HFFc6 (cell line): ENCODE results near the gene SCN7A. TPM values are rescaled to one million over a fixed set of nuclear protein-coding genes. Genes with fewer than 3 reads are reported as not detected.
A peak's percentile ranks its signal among the peaks of the same experiment; 100 is the strongest.

ENCODE experiments used
- DNase-seq: peaks from one replicate; pipeline ENCODE4 v3.0.0-alpha.2; 2018
- H3K27ac Mint-ChIP-seq: 2 replicates; pipeline ENCODE4 v1.8.0; 2020; ENCODE audit warnings: mild to moderate bottlenecking, mixed read lengths
- H3K27me3 Mint-ChIP-seq: 2 replicates; pipeline ENCODE4 v1.8.0; 2021; ENCODE audit warnings: mild to moderate bottlenecking, moderate library complexity, mixed read lengths; ENCODE audit not compliant: insufficient read depth
- H3K36me3 Mint-ChIP-seq: 2 replicates; pipeline ENCODE4 v1.8.0; 2021; ENCODE audit warnings: low read depth, mixed read lengths
- H3K4me1 Mint-ChIP-seq: 2 replicates; pipeline ENCODE4 v1.8.0; 2020; ENCODE audit warnings: low read depth, mixed read lengths
- H3K4me3 Mint-ChIP-seq: 2 replicates; pipeline ENCODE4 v1.8.0; 2020; ENCODE audit warnings: mild to moderate bottlenecking, moderate library complexity, mixed read lengths
- H3K9me3 Mint-ChIP-seq: 2 replicates; pipeline ENCODE4 v1.8.0; 2020; ENCODE audit warnings: mild to moderate bottlenecking, mixed read lengths
- CTCF ChIP-seq: fragments of 200-600 bp; sonication (generic); IDR thresholded peaks from 2 replicates; pipeline ENCODE4 v1.5.0; 2021; ENCODE audit warnings: antibody characterized with exemption, mild to moderate bottlenecking
- total RNA-seq, 6 experiments: library from RNA; stranded (reverse); fragmentation: NEBNext Ultra II Directional; extraction: Animal tissue kit (Norgen Biotek cat#: 25700); gene quantifications; 2 replicates in 1 of 6; 3 replicates in 5 of 6; pipeline ENCODE4 v1.2.3, GENCODE V29; 2021

SCN7A gene
- total RNA-seq, 6 experiments from 2014 or later: 0.02 to 0.05 TPM; not detected in 4

- no peak overlapping the region for H3K27ac Mint-ChIP-seq
- no peak for TF ChIP-seq CTCF
- no peaks in the 10 kb centered on the region for H3K36me3 Mint-ChIP-seq
- DNase-seq: no peak
- H3K27me3 Mint-ChIP-seq: no peaks in the 10 kb centered on the region; the same call in none of the 2 replicates
- H3K4me1 Mint-ChIP-seq: peaks cover 7% of the 10 kb centered on the region
- no peak overlapping the region for H3K4me3 Mint-ChIP-seq
- no peaks in the 10 kb centered on the region for H3K9me3 Mint-ChIP-seq
These were observed 101.0 kb downstream of the SCN7A start for GRCh38 chr2:166393008-166393407.

GRCh38 chr2:166388481-166389070, 105.5 kb downstream of the SCN7A start:
- Mint-ChIP-seq H3K27me3 (peaks cover 2% of the 10 kb centered on the region), H3K36me3 (no peaks in the 10 kb centered on the region), H3K4me1 (peaks cover 16% of the 10 kb centered on the region), H3K9me3 (no peaks in the 10 kb centered on the region), H3K27ac (0 out of 2 replicates have a peak overlapping the region, but pooled peaks have one; percentile 2), H3K4me3 (no peak overlapping the region)
- no peak for TF ChIP-seq CTCF
- DNase-seq: no peak

GRCh38 chr2:166385313-166385712, 108.7 kb downstream of the SCN7A start:
- no peak for DNase-seq
- no peak for TF ChIP-seq CTCF
- H3K4me3 Mint-ChIP-seq: no peak overlapping the region
- H3K27ac Mint-ChIP-seq: no peak overlapping the region
- no peaks in the 10 kb centered on the region for H3K9me3 Mint-ChIP-seq
- H3K27me3 Mint-ChIP-seq: peaks cover 2% of the 10 kb centered on the region
- peaks cover 16% of the 10 kb centered on the region for H3K4me1 Mint-ChIP-seq
- H3K36me3 Mint-ChIP-seq: no peaks in the 10 kb centered on the region

GRCh38 chr2:166384774-166385173, 109.3 kb downstream of the SCN7A start:
- peak; percentile 45 for DNase-seq
- H3K27me3 Mint-ChIP-seq: peaks cover 2% of the 10 kb centered on the region
- peak; percentile 88 for TF ChIP-seq CTCF
- no peak overlapping the region for H3K27ac Mint-ChIP-seq
- no peaks in the 10 kb centered on the region for H3K9me3 Mint-ChIP-seq
- peak overlapping the region; percentile 44; the same call in 1 of the 2 replicates for H3K4me3 Mint-ChIP-seq
- H3K4me1 Mint-ChIP-seq: peaks cover 16% of the 10 kb centered on the region
- no peaks in the 10 kb centered on the region for H3K36me3 Mint-ChIP-seq

- no peaks in the 10 kb centered on the region for H3K9me3 Mint-ChIP-seq
- no peak overlapping the region for H3K27ac Mint-ChIP-seq
- H3K27me3 Mint-ChIP-seq: peaks cover 2% of the 10 kb centered on the region; the same call in 1 of the 2 replicates
- no peaks in the 10 kb centered on the region for H3K36me3 Mint-ChIP-seq
- peaks cover 13% of the 10 kb centered on the region for H3K4me1 Mint-ChIP-seq
- no peak for TF ChIP-seq CTCF
- DNase-seq: no peak
- H3K4me3 Mint-ChIP-seq: no peak overlapping the region
These were observed 111.6 kb downstream of the SCN7A start for GRCh38 chr2:166382448-166382847.
